GM21528 (cell line): ENCODE measurements around the gene PAK1.
"Not testable (repeated sequence)": the region's sequence is repeated elsewhere in the genome, so short reads cannot be mapped to it uniquely, and the experiment has no call there.

Experiments
- ATAC-seq: cut with Tn5 transposase; IDR thresholded peaks from one replicate; pipeline ENCODE4 v1.9.1; 2021; ENCODE audit warnings: mild to moderate bottlenecking, moderate library complexity; ENCODE audit not compliant: unreplicated experiment, low FRiP score

PAK1 gene

DNA sequence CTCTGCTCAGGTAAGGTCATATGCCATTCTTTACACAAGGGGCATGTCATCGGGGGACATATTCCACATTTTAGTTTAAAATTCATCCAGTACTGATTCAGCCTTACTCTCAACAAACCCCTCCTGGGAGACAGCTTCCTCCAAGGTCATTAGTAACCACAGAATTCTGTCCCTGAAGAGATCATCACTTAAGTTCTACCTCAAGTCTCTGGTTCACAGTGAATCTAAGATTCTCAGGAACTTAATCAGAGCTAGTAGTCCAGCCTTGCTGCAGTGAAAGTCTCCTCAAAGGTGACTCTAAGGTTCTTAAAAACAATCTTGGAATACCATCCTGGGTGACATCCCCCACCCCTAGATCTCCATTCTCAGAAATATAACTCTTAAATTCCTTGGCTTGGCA lies 153.5 kb downstream of the PAK1 start:
- no peak for ATAC-seq

DNA sequence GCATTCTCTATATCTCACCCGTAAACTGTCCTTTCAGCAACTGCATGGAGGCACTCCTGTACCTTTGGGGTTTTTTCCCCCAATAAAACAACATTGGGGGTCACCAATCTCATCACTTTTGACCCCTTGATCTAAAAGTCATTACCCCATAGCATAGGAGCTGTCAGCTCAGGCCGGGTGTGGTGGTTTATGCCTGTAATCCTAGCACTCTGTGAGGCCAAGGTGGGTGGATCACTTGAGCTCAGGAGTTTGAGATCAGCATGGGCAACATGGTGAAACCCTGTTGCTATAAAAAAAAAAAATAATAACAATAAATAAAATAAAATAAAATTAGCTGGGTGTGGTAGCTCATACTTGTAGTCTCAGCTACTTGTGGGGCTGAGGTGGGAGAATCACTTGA lies 155.3 kb downstream of the PAK1 start:
- no peak for ATAC-seq

DNA sequence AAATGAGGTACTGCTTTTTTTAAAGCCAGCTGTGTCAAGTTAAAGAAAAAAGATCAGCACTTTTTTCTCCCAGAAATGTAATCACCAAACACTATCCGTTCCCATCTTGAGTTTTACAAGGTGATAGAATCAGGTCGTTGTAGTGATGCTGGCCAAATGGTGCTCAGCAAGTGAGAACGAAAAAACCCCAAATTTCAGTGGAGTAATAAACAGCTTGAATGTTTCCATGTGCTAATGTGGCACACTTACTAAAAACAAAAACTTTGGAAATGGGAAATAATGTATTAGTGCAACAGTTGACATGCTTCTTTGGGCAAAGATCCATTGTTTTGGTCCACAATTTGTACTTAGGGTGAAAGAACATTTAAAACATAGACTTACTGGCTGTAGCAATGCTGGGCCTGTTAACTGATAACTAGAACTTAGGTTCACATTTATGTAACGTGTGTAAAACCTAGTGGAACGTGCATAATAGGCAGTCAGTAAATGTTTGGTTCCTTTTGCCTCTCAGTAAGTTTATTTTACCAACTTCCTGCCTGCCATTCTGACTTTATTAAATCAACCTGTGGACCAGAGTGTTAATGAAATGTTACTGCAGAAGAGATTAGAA lies 157.1 kb downstream of the PAK1 start:
- no peak for ATAC-seq

DNA sequence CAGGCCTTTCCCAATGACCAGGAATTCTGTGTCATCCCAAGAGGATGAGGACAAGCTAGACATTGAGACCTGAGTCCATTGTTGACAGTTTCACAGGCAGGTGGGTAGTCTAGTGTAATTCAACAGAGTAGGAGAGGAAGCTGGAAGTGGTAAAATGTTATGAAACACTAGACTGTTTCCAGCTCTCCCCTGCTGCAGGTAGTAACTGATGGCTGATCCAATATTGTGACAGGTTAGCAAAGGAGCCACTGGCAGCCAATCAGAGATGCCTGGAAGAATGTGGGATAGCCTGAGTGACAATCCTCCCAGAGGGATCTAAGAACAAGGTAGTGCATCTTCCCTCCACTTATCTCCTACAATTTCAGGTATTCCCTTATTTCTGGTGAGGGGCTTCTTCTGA lies 161.8 kb downstream of the PAK1 start:
- ATAC-seq: no peak

DNA sequence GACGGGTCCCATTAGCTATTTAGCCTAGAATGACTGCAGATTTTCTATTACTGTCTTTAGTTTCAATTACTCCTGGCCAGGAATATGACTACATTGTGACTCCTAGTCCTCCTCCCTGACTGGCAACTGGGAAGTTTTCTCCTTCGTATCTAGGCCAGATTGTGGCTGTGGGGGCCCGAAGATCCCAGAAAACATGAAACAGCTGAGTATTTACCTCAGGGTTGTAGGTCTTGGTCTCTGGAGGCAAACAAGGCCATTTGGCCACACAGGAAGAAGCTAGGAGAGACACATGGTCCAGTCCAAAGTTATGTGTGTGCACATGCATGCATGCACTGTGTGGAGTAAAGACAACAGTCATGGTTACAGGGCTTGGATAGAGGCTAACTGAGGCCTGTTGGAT lies 162.2 kb downstream of the PAK1 start:
- no peak for ATAC-seq

DNA sequence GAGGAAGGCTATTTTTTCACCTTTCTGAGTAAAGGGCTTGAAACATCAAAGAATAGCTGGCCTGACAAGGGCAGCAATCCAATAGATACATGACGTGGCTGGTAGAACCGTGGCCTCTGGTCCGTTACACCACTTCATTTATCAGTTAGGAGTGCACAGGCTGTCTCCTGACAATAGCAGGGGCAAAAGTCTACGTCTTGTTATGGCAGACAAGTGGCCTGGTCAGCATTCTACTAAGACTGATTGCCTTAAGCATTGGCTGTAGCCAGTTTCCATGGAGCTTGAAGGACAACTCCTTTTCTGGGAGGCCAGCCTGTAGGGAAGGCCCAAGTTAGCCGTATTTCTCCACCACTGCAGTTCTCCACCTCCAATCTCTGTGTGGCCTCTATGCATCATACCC lies 163.2 kb downstream of the PAK1 start:
- no peak for ATAC-seq

DNA sequence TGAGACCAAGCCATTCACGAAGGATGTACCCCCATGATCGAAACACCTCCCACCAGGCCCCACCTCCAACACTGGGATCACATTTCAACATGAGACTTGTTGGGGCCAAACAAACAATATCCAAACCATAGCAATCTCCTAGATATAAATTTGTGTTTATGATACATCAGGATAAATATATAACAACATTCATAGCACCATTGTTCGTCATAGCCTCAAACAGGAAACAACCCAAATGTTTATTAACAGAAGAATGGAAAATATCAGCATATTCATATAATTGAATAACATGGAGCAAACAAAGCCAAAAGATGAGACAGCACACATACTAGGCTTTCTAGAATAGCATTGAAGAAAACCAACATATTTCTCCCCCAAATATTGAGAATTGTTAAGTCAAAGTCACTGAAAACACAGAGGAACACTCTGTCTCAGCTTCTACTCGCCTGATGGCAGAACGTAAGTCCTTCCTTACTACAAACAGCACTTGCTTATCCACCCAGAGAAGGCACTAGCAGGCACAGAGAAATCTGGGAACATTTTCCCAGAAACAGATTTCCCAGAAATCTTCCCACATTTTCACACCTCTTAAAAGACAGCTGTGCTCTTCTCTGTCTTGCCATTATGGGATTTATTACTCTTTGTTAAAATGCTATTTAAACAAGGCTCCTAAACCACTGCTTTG lies 164.4 kb downstream of the PAK1 start:
- ATAC-seq: no peak

DNA sequence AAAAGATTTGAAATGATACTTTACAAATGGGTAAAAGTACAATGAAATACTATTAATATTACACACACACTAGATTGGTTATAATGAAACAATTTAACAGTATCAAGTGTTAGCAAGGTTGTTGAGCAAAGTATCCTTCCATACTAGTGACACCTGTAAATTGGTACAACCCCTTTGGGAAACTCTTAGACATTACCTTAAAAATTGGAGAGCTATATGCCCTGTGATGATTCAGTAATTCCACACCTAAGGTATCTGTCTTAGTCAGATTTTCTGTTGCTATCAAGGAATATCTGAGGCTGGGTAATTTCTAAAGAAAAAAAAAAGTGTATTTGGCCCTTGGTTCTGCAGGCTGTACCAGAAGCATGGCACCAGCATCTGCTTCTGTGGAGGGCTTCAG lies 165.1 kb downstream of the PAK1 start:
- ATAC-seq: no peak

DNA sequence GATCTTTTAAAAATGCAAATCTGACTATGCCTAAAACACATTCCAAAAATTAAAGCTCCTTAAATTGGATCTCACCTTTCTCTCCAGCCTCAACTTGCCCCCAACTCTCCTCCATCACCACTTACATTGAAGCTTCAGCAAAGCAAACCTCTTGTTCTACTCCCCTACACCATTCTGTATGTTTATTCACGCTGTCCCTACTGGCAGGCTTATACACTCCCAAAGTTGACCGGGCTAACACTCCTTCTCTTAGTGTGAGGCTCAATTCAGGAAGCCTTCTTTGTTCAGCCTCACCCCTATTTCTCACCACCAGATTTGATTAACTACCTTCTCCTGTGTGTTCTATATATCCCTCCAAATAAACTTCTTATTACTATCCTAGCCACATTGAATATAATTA lies 170.6 kb downstream of the PAK1 start:
- ATAC-seq: no peak

DNA sequence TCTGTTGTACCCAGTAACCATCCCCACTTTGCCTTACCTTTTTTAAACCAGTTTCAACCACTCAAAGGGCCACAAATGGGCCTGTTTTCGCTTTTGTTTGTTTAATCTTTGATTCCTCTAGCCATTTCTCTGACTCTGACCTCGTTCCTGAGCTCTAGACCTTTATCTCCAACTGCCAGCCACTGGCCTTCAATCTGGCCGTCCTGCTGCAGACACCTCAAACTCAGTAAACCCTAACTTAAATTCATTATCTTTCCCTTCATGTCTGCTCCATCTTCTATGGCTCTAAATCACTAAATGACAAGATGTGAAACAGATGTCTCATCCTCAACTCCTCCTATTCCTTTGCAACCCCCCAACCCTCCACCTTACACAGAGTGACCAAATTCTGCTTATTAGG lies 171.1 kb downstream of the PAK1 start:
- no peak for ATAC-seq

DNA sequence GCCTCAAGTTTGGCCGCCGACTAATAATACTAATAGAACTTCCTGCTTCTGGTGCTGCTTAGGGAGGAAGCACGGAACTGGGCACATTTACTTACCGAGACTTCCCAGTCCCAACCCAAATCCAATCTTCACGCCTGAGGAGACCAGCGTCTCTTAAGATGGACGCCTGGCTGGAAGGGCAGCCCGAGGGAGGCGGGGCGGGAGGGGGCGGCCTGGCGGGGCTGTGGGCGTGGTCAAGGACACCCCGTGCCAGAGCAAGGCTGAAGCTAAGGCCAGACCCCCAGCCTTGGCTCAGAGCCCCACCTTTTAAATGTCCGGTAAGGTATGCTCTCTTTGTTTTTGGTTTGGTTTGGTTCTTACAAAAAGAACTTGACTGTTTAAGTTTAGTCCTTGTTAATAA lies 172.4 kb downstream of the PAK1 start, which contains the start of gene GDPD4:
GDPD4 (minus strand) TSS at position 177 of the 400 bp plus-strand sequence. CDS start 16,549 bp downstream, outside the sequence.
- ATAC-seq: no peak

DNA sequence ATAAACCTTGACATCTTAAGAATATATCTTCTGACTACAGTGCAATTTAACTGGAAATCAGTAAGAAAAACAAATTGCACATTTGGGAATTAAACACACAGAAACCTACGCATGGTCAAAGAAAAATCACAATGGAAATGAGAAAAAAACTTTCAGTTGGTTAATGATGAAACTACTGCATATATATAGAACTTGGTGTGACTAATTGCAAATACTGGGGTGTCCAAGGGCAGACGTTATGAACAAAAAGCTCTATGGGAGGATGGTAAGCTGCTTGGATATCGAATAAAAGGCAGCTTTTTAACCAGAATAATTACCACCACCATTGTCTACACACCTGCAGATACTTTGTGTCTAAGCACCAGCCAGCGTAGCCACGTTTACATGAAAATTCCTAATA lies 173.2 kb downstream of the PAK1 start:
- no peak for ATAC-seq

DNA sequence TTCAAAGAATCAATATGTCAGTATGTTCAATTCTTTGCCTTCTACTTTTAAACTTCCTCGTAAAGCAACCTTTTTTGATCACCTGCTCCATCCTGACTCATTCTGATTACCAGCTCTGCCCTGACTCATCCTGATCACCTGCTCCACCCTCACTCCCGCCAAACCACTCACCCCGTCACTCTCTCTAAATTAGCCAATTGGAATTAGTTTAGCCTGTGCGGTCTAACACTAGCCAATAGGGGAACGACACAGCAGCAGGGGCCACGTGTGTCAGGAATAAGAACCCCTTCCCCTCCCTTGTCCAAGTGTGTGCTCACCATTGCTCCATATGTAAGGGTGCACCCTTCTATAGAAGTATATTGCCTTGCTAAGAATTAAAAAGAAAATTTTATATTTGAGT lies 173.9 kb downstream of the PAK1 start:
- ATAC-seq: not testable (repeated sequence)

DNA sequence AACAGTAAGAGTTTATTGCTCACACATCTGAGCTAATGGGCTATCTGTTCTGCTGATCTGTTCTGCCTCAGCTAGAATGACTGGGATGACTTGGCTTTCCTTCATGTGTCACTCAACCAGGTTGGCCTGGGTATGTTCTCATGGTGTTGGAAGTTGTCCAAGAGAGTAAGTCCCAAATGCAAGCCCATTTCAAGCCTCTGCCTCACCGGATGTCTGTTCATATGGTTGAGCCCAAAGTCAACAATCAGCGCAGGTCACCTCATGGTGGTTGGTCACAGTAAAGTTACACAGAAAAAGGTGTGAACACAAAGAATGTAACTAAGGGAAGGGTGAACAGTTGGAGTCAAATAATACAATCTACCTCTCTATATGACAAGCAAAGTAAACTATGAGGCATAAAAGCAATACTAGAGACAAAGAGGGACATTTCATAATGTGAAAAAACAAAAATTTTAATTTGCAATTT lies 174.3 kb downstream of the PAK1 start:
- no peak for ATAC-seq

DNA sequence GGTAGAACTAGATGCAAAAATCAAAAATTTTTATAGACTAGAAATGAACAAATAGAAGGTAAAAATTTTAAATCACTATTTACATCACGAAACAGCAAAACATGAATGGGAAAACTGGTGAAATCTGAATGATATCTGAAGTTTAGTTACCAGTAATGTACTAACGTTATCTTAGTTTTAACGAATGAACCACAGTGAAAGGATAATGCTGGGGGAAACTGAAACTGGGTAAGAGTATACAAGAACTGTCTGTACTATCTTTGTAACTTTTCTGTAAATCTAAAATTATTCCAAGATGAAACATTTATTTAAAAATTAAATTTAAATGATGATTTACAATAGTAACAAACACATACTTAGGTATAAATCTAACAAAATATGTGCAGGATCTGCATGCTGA lies 179.9 kb downstream of the PAK1 start:
- ATAC-seq: no peak

DNA sequence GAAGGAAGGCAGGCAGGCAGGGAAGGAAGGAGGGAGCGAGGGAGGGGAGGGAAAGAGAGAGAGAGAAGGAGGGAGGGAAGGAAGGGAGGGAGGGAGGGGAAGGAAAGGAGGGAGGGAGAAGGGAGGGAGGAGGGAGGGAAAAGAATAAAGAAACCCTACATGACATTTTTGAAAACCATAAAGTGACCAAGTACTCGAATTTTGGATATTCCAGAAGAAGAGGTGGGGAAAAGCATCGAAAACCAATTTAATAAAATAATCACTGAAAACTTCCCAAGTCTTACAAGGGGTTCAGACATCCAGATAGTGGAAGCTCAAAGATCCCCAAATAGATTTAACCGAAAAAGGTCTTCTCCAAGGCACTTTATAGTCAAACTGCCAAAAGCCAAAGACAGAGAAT lies 184.2 kb downstream of the PAK1 start:
- ATAC-seq: no peak

DNA sequence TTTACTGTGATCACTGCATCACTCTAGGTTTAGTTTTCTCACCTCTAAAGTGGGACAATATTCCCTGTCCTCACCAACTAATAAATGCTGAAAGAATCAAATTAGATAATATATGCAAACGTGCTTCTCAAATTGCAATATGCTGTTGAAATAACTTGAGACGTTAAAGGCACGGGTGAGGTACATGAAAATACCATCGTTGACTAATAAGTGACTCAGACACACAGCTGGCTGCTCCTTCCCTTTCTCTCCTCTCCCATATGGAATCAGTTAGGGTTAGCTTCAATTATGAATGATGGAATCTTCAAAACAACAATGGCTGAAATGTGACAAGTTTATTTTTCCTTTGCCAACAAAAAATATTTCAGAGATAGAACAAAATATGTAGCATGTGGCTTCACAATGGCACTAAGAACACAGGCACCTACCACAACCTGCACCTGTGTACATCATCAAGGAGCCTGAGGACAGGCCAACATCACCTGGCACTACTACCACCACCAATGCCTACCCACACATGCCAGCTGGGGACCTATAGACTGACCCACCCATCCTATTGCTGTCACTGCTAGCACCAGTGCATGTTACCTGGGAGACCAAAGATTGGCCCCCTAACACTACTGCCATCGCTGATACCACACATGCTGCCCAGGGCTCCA lies 186.2 kb downstream of the PAK1 start:
- no peak for ATAC-seq

DNA sequence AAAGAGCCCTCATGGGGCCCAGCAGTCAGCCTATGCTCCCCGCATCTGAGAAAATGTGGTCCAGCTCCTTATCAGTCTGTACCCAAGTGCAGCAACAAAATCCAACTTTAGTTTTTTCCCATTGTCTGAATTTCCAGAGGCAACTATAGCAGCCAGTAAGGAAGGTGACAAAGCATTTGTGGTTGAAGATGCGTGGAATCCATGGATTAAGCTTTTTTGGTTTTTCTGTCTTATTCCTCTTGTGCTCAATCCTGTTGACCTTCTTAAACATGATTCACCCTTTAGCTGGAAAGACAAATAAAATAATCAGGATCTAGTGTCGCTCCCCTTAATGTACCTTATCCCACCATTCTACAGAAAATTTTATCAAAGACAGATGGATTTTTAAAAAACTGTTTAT lies 186.8 kb downstream of the PAK1 start:
- no peak for ATAC-seq

DNA sequence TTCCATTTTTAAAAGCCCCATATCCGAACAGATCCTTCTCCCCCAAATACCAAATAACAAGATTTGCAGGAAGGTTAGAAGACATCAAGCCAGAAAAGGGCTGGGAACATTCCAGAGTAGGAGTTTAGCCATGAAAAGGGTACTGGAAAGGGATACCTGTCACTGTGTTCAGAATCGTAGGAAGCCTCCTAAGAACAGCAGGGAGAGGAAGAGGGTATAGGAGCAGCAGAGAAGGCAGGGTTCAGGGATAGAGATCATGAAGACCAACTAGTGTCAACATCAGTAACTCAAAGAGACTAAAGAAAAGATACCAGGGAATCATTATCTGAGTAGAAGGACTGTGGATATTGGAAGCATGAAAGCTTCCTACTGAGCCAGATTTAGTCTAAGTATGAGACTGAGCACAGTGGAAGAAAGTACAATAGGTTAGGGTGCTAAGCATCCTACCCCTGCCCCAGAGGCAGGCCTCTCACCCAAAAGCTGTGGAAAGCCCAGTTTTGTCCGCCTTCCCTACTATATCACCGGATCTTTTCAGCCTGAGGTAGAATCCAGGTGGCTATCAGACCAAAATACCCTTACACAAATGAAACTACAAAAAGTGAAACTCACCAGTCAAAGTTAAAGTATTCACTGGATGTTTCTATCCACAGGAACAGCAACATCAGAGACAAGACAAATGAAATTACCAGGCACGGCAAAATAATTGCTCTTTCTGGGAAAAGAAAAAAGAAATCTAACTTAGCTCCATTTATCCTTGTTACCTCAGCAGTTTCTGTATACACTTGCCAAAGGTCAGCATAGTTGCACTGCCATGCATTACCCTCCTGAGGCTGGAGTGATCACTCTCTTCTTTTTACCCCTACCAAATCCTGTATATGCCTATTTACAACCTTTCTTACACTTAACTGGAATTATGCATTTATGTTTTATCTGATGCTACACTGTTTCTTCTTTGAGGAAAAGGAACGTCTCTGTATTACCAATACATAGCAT lies 189.1 kb downstream of the PAK1 start:
- no peak for ATAC-seq

DNA sequence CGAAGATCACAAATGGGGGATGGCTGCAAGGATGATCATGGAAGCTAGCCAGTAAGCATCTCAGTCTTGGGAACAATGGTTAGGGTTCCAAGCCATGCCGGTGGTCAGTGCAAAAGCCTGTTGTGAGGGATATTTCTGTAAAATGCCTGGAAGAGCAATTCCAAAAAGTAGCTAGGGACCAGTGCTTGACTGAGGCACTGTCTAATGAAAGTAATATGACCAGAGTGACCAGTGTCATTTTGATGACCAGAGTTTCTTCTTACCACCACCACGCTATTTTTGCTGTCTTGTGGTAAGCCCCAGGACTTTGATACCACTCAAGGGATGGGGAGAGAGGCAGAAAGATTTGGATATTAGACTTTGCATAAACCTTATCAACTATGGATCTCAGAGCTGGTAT lies 190.8 kb downstream of the PAK1 start:
- no peak for ATAC-seq
